Thyroid gland (tissue), 4 donors: Measurements from ENCODE around the gene PABPC3. TPM values are rescaled to one million over a fixed set of nuclear protein-coding genes. Genes with fewer than 3 reads are reported as not detected.

Source experiments
- DNase-seq, 2 donors: peaks; one replicate each; pipeline ENCODE4 v3.0.0-alpha.2; 2019
- H3K27ac ChIP-seq, 3 donors: fragments of 200-600 bp; sonication (generic); 1 replicate in 2 of 3; 2 replicates in 1 of 3; pipeline ENCODE4 v1.5.1; 2016 to 2019; ENCODE audit warnings: mild to moderate bottlenecking in 1 of 3, moderate library complexity in 1 of 3
- H3K27me3 ChIP-seq: fragments of 200-600 bp; sonication (generic); one replicate; pipeline ENCODE4 v1.5.1; 2019
- H3K36me3 ChIP-seq, 2 donors: fragments of 200-600 bp; sonication (generic); one replicate each; pipeline ENCODE4 v1.5.1; 2016 to 2019
- H3K4me1 ChIP-seq, 2 donors: fragments of 200-600 bp; sonication (generic); one replicate each; pipeline ENCODE4 v1.5.1; 2017 to 2019
- H3K4me3 ChIP-seq, 3 donors: fragments of 200-600 bp; sonication (generic); replicated peaks in 1 of 3; 1 replicate in 2 of 3; 2 replicates in 1 of 3; pipeline ENCODE4 v1.5.1; 2016; ENCODE audit warnings: mild to moderate bottlenecking in 1 of 3
- H3K9me3 ChIP-seq: fragments of 200-600 bp; sonication (generic); one replicate; pipeline ENCODE4 v1.5.1; 2017
- POLR2A ChIP-seq, 2 donors: fragments of 450-650 bp; IDR thresholded peaks; one replicate each; pipeline ENCODE4 v1.6.1; 2017; ENCODE audit warnings: antibody characterized with exemption in 2 of 2, mild to moderate bottlenecking in 2 of 2, moderate library complexity in 1 of 2
- WGBS, 2 donors: methylation state at CpG; one replicate each; pipeline ENCODE4 v1.1.5; 2017; 5-methylcytosine and 5-hydroxymethylcytosine counted together
- intact Hi-C: fragments of 100-400 bp; cut with DNase I; formaldehyde crosslinking; loops from one replicate; pipeline ENCODE4 v1.15.1; 2023
- total RNA-seq, 4 donors: library from RNA; depleted of rRNA; stranded (reverse); fragments of >200 nt; gene quantifications; one replicate each; pipeline ENCODE4 v1.2.3, GENCODE V29; 2016
- TF ChIP-seq, protein P1 (sequence below), 6 experiments: fragments of 200-600 bp in 3 of 6; fragments of 450-650 bp in 3 of 6; sonication (generic) in 3 of 6; IDR thresholded peaks; one replicate each; pipeline ENCODE4 v1.5.1; 2016 to 2019; ENCODE audit warnings: antibody characterized with exemption in 6 of 6, mild to moderate bottlenecking in 2 of 6, inconsistent platforms in 1 of 6, moderate library complexity in 1 of 6

Gene PABPC3
- total RNA-seq, 4 donors from 2014 or later = 0.13 TPM; not detected in 3

DNA sequence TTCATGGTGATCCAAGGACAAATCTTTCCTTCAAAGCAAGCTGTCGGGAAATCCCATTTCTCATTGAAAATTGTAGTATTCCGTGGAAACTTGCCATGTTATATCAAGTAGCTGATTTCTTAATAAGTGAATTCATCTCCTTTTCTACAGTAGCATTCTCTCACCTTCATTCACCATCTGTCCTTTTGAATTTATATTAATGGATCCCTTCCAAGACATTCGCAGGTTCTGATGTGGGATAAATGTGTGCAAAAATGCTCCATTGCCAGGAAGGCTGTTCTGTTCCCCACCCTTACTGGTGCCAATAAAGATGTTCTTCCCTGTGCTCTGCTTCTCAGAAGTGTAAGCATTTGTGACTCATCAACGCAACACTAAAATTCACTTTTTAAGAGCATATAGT lies 40.0 kb downstream of the PABPC3 start:
- WGBS, 2 donors = 91% methylated on average over 4 of the region's 4 CpGs
- no peak overlapping the region for H3K4me3 ChIP-seq
- TF ChIP-seq, protein P1, sequence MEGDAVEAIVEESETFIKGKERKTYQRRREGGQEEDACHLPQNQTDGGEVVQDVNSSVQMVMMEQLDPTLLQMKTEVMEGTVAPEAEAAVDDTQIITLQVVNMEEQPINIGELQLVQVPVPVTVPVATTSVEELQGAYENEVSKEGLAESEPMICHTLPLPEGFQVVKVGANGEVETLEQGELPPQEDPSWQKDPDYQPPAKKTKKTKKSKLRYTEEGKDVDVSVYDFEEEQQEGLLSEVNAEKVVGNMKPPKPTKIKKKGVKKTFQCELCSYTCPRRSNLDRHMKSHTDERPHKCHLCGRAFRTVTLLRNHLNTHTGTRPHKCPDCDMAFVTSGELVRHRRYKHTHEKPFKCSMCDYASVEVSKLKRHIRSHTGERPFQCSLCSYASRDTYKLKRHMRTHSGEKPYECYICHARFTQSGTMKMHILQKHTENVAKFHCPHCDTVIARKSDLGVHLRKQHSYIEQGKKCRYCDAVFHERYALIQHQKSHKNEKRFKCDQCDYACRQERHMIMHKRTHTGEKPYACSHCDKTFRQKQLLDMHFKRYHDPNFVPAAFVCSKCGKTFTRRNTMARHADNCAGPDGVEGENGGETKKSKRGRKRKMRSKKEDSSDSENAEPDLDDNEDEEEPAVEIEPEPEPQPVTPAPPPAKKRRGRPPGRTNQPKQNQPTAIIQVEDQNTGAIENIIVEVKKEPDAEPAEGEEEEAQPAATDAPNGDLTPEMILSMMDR (IDR thresholded peaks at IDR 0.05) = no peak
- TF ChIP-seq POLR2A (IDR thresholded peaks at IDR 0.05) = no peak
- DNase-seq = no peak
- peaks cover 3% of the 10 kb centered on the region for H3K27me3 ChIP-seq
- no peak overlapping the region for H3K27ac ChIP-seq
- H3K4me1 ChIP-seq = no peaks in the 10 kb centered on the region
- no peaks in the 10 kb centered on the region for H3K9me3 ChIP-seq
- no peaks in the 10 kb centered on the region for H3K36me3 ChIP-seq
- intact Hi-C loops = no loop called here

DNA sequence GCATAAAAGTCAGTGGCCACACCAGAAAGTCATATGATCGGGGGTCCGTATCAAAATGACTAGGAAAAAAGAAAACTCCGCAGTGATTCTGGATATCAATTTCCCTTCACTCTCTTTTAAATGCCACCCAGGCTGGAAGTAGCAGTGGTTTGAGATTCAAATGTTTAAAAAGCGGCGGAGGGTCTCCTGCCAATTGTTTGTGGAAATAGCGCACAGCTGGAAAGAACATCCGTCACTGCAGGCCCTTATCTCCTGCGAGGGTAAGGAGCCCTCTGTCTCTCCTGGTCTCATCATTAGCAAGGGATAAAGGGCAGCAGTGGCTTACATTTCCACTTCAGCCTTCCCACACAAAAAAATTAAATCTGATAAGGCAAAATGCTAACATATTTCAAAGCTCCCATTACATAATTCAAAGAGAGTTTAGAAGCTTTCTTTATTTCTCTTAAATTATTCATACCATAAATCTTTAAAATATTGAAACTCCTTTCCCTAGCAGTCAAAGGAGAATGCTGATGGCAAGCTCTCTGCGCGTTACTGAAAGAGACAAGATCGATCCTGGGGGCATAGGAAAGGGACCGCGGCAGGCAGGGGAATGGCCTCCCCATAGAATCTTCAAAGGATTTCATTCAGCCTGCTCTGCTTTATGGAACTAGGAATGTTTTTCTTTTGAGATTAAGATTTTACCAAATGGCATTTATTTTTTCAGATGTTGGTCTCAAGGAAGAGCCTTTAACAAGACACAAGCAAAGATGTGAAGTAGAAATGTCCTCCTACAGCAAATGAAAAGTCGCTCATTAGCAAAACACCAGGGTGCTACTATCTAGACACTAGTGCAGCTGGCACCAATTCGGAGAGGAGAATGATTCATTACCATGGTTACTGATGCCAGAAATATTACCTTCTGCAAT lies 41.2 kb downstream of the PABPC3 start:
- H3K4me3 ChIP-seq = no peak overlapping the region
- no peaks in the 10 kb centered on the region for H3K4me1 ChIP-seq
- H3K27me3 ChIP-seq = peaks cover 6% of the 10 kb centered on the region
- intact Hi-C loops = no loop called here
- H3K9me3 ChIP-seq = no peaks in the 10 kb centered on the region
- WGBS, 2 donors = 20 to 23% methylated on average over 15 of the region's 15 CpGs
- no peak overlapping the region for H3K27ac ChIP-seq
- H3K36me3 ChIP-seq = no peaks in the 10 kb centered on the region
- DNase-seq = no peak
- TF ChIP-seq POLR2A (IDR thresholded peaks at IDR 0.05) = no peak
- TF ChIP-seq, protein P1 (IDR thresholded peaks at IDR 0.05) = no peak

DNA sequence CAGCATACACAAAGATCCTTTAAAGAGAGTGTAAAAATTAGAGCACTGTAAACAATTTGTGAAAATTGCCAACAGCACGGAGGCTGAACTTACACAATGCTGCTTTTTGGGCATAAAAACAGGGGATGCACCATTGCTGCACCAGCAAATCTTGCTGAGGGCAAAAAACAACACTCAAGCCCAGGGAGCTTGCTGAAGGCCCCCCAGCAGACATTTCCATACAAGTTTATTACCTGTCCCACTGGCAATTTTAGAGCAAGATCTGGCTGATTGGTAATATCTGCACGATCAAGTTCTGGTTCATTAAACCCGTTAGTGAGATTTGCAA lies 41.8 kb downstream of the PABPC3 start:
- H3K27ac ChIP-seq = no peak overlapping the region
- DNase-seq = no peak
- no peaks in the 10 kb centered on the region for H3K36me3 ChIP-seq
- intact Hi-C loops = no loop called here
- H3K4me3 ChIP-seq = no peak overlapping the region
- peaks cover 6% of the 10 kb centered on the region for H3K27me3 ChIP-seq
- TF ChIP-seq POLR2A (IDR thresholded peaks at IDR 0.05) = no peak
- TF ChIP-seq, protein P1 (IDR thresholded peaks at IDR 0.05) = no peak
- H3K9me3 ChIP-seq = no peaks in the 10 kb centered on the region
- WGBS, 2 donors = 63 to 72% methylated on average over 3 of the region's 3 CpGs
- no peaks in the 10 kb centered on the region for H3K4me1 ChIP-seq

DNA sequence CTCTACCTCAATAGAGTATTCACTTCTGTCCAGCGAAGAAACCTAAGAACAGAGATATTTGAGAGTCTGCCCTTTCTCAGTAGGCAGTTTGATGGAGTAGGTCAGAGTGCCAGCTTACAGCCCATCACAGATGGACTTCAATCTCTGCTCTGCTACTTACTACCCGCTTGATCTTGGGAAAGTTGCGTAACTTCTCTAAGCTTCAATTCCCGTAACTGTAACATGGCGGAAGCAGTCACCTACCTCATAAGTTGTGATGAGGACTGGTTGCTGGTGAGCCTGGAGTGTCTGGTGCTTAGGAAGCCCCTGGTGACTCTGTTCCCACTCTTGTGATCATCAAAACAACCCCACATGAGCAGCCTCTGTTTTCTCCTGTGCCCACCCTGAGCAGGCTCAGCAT lies 45.1 kb downstream of the PABPC3 start:
- Histone ChIP-seq H3K9me3 (no peaks in the 10 kb centered on the region), H3K27ac (no peak overlapping the region), H3K36me3 (no peaks in the 10 kb centered on the region), H3K4me1 (no peaks in the 10 kb centered on the region), H3K27me3 (peaks cover 6% of the 10 kb centered on the region), H3K4me3 (no peak overlapping the region)
- 74 to 75% methylated on average over 5 of the region's 5 CpGs for WGBS, 2 donors
- TF ChIP-seq, protein P1 (IDR thresholded peaks at IDR 0.05) = no peak
- intact Hi-C loops = no loop called here
- no peak for DNase-seq

DNA sequence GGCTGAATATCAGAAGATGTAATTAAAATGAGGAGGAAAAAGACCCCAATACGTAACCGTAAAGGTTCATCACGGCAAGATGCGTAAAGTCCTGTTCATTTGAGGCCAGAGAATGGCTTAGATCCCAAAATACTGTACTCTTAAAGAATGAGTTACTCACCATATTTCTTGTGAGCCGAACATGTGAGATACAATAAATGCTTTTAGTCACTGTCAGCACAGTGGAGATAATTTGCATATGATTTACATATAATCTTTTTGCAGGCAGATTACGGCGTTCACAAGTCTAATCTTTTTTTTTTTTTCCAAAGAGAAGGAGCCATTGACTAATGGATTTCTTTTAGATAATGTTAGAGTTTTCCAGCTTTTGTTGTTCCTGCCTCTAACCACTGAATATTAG lies 47.8 kb downstream of the PABPC3 start:
- intact Hi-C loops = no loop called here
- WGBS, 2 donors = 84 to 87% methylated on average over 7 of the region's 7 CpGs
- no peak for TF ChIP-seq POLR2A (IDR thresholded peaks at IDR 0.05)
- TF ChIP-seq, protein P1 (IDR thresholded peaks at IDR 0.05) = no peak

More for the DNA sequence above, 47.8 kb downstream of the PABPC3 start:
- H3K9me3 ChIP-seq = no peaks in the 10 kb centered on the region
- no peaks in the 10 kb centered on the region for H3K4me1 ChIP-seq
- no peak overlapping the region for H3K4me3 ChIP-seq
- H3K36me3 ChIP-seq = no peaks in the 10 kb centered on the region
- no peak overlapping the region for H3K27ac ChIP-seq
- no peak for DNase-seq
- peaks cover 3% of the 10 kb centered on the region for H3K27me3 ChIP-seq
